Spleen (tissue), 11 donors: ENCODE results near the gene MAP3K7CL. TPM values are rescaled to one million over a fixed set of nuclear protein-coding genes. Genes with fewer than 3 reads are reported as not detected.
A peak's percentile ranks its signal among the peaks of the same experiment; 100 is the strongest.

Experiments used
- DNase-seq: peaks from one replicate; pipeline ENCODE4 v3.0.0-alpha.2; 2020
- H3K27ac ChIP-seq, 8 donors: fragments of 200-600 bp; sonication (generic) in 7 of 8; 1 replicate in 4 of 8; 2 replicates in 4 of 8; pipeline versions ENCODE4 v1.5.0 to v1.8.0; 2016 to 2021; ENCODE audit warnings: inconsistent platforms in 4 of 8, mild to moderate bottlenecking in 4 of 8, moderate library complexity in 1 of 8
- H3K27me3 ChIP-seq, 7 donors: fragments of 200-600 bp; sonication (generic) in 6 of 7; replicated peaks in 1 of 7; 1 replicate in 4 of 7; 2 replicates in 3 of 7; pipeline versions ENCODE4 v1.5.0 to v1.8.0; 2016 to 2021; ENCODE audit warnings: inconsistent platforms in 3 of 7, mild to moderate bottlenecking in 1 of 7
- H3K36me3 ChIP-seq, 6 donors: fragments of 200-600 bp; sonication (generic) in 5 of 6; 1 replicate in 4 of 6; 2 replicates in 2 of 6; pipeline versions ENCODE4 v1.5.0 to v1.8.0; 2016 to 2021; ENCODE audit warnings: inconsistent platforms in 2 of 6
- H3K4me1 ChIP-seq, 6 donors: fragments of 200-600 bp; sonication (generic) in 5 of 6; 1 replicate in 3 of 6; 2 replicates in 3 of 6; pipeline versions ENCODE4 v1.5.0 to v1.8.0; 2016 to 2021; ENCODE audit warnings: inconsistent platforms in 3 of 6
- H3K4me3 ChIP-seq, 8 donors: fragments of 200-600 bp; sonication (generic) in 7 of 8; 1 replicate in 4 of 8; 2 replicates in 4 of 8; pipeline versions ENCODE4 v1.5.0 to v1.8.0; 2016 to 2021; ENCODE audit warnings: inconsistent platforms in 4 of 8, mild to moderate bottlenecking in 4 of 8, moderate library complexity in 2 of 8
- H3K9me3 ChIP-seq, 8 donors: fragments of 200-600 bp; sonication (generic) in 7 of 8; 1 replicate in 4 of 8; 2 replicates in 4 of 8; pipeline versions ENCODE4 v1.5.0 to v1.8.0; 2016 to 2021; ENCODE audit warnings: inconsistent platforms in 4 of 8
- CTCF ChIP-seq, 11 experiments: fragments of 200-600 bp in 7 of 11; fragments of 450-650 bp in 4 of 11; sonication (generic) in 4 of 11; IDR thresholded peaks in 8 of 11; conservative IDR thresholded peaks in 3 of 11; 1 replicate in 7 of 11; 2 replicates in 4 of 11; pipeline versions ENCODE4 v1.4.0 to v1.8.0; 2016 to 2021; ENCODE audit warnings: antibody characterized with exemption in 11 of 11, inconsistent platforms in 4 of 11, mild to moderate bottlenecking in 1 of 11
- POLR2A ChIP-seq, 3 donors: fragments of 450-650 bp; IDR thresholded peaks; one replicate each; pipeline ENCODE4 v1.5.1; 2017; ENCODE audit warnings: antibody characterized with exemption in 3 of 3, mild to moderate bottlenecking in 1 of 3
- POLR2AphosphoS5 ChIP-seq, 3 donors: sonication (generic); formaldehyde crosslinking; IDR thresholded peaks; one replicate each; pipeline ENCODE4 v1.5.1; 2017; ENCODE audit warnings: antibody characterized with exemption in 3 of 3
- WGBS, 5 donors: extraction: QIAGEN DNeasy Blood & Tissue Kit in 3 of 5; methylation state at CpG; one replicate each; pipeline versions ENCODE4 v1.1.5 to v1.1.7; 2013 to 2018; 5-methylcytosine and 5-hydroxymethylcytosine counted together
- intact Hi-C: fragments of 100-400 bp; cut with DNase I; formaldehyde crosslinking; loops from one replicate; pipeline ENCODE4 v1.15.0; 2023; ENCODE audit warnings: low total_unique reads
- polyA plus RNA-seq, 3 donors: library from polyadenylated mRNA; stranded (reverse); fragments of 200-250 nt; gene quantifications; one replicate each; pipeline ENCODE4 v1.2.1, GENCODE V29; 2013
- total RNA-seq, 7 donors: library from RNA; depleted of rRNA in 3 of 7; stranded (reverse); fragments of >200 nt in 3 of 7; fragmentation: NEBNext Ultra II Directional in 4 of 7; extraction: Animal tissue kit (Norgen Biotek cat#: 25700) in 4 of 7; gene quantifications; one replicate each; pipeline versions ENCODE4 v1.1.0 to v1.2.1, GENCODE V29; 2016 to 2021
- donor health status: healthy with polysubstance abuse.
- donor health status: DM: no; HTN: no; CAD: no; lungs with moderate emphysema.
- donor health status: DM: no; HTN: no; CAD: no.
- donor health status: Bipolar disorder and iron deficiency.
- donor health status: healthy.
- donor health status: DM: no; HTN: no; CAD: no.
- donor health status: DM: yes; HTN: yes; CAD: no.

Gene MAP3K7CL
- total and polyA plus RNA-seq, 10 donors, result 6.9 to 24.3 (median 12.4) TPM

- Histone ChIP-seq H3K27me3 (no peaks in the 10 kb centered on the region), H3K4me3 (no peak overlapping the region)
Measured at GRCh38 chr21:29175408-29176134, 45.1 kb downstream of the MAP3K7CL start.

GRCh38 chr21:29176471-29177120 is 46.2 kb downstream of the MAP3K7CL start:
- TF ChIP-seq CTCF (IDR thresholded peaks at IDR 0.05 in 8 of 11, conservative IDR thresholded peaks at IDR 0.05 in 3 of 11) (no peak), POLR2A (IDR thresholded peaks at IDR 0.05) (no peak), POLR2AphosphoS5 (IDR thresholded peaks at IDR 0.05) (no peak)
- WGBS, 5 donors, result 25 to 64% (median 52%) methylated on average over 2 of the region's 2 CpGs
- H3K27ac ChIP-seq, result peak overlapping the region in 2 of 8 donors; percentile 1 to 11

More at GRCh38 chr21:29175408-29176134, 45.1 kb downstream of the MAP3K7CL start:
- DNase-seq, result no peak
- intact Hi-C loops, result loop anchor here (10.0 kb wide), 1 partner anchor 119 kb away; the partner anchor contains the start of gene BACH1
- WGBS, 5 donors, result 65 to 82% (median 75%) methylated on average over 3 of the region's 3 CpGs
- H3K9me3 ChIP-seq, result no peaks in the 10 kb centered on the region
- peak overlapping the region in 1 of 8 donors; percentile 42 for H3K27ac ChIP-seq
- TF ChIP-seq POLR2AphosphoS5 (IDR thresholded peaks at IDR 0.05), result no peak
- no peak for TF ChIP-seq CTCF (IDR thresholded peaks at IDR 0.05 in 8 of 11, conservative IDR thresholded peaks at IDR 0.05 in 3 of 11)
- no peak for TF ChIP-seq POLR2A (IDR thresholded peaks at IDR 0.05)
- peaks cover 0 to 33% (median 14%) of the 10 kb centered on the region in 6 donors for H3K4me1 ChIP-seq
- no peaks in the 10 kb centered on the region for H3K36me3 ChIP-seq

GRCh38 chr21:29177800-29178199 is 47.4 kb downstream of the MAP3K7CL start:
- TF ChIP-seq POLR2A (IDR thresholded peaks at IDR 0.05), result no peak
- no peak for TF ChIP-seq POLR2AphosphoS5 (IDR thresholded peaks at IDR 0.05)
- Histone ChIP-seq H3K9me3 (no peaks in the 10 kb centered on the region), H3K36me3 (no peaks in the 10 kb centered on the region), H3K27me3 (no peaks in the 10 kb centered on the region), H3K4me3 (no peak overlapping the region), H3K27ac (no peak overlapping the region), H3K4me1 (peaks cover 0 to 35% (median 14%) of the 10 kb centered on the region in 6 donors)
- 84 to 94% (median 86%) methylated on average over 1 of the region's 1 CpG for WGBS, 5 donors
- no peak for DNase-seq
- intact Hi-C loops, result loop anchor here (10.0 kb wide), 1 partner anchor 117 kb away; the partner anchor contains the start of gene BACH1

More at GRCh38 chr21:29176471-29177120, 46.2 kb downstream of the MAP3K7CL start:
- H3K27me3 ChIP-seq, result no peaks in the 10 kb centered on the region
- intact Hi-C loops, result loop anchor here (10.0 kb wide), 1 partner anchor 118 kb away; the partner anchor contains the start of gene BACH1
- H3K4me3 ChIP-seq, result no peak overlapping the region
- H3K4me1 ChIP-seq, result peaks cover 0 to 27% (median 7%) of the 10 kb centered on the region in 6 donors
- no peaks in the 10 kb centered on the region for H3K9me3 ChIP-seq
- no peak for DNase-seq
- H3K36me3 ChIP-seq, result no peaks in the 10 kb centered on the region

- no peak overlapping the region for H3K27ac ChIP-seq
- intact Hi-C loops, result loop anchor here (10.0 kb wide), 1 partner anchor 116 kb away; the partner anchor contains the start of gene BACH1
- peaks cover 0 to 43% (median 25%) of the 10 kb centered on the region in 6 donors for H3K4me1 ChIP-seq
Measured at GRCh38 chr21:29178926-29179325, 48.5 kb downstream of the MAP3K7CL start.

More at GRCh38 chr21:29178926-29179325, 48.5 kb downstream of the MAP3K7CL start:
- no peak for DNase-seq
- Histone ChIP-seq H3K9me3 (no peaks in the 10 kb centered on the region), H3K27me3 (no peaks in the 10 kb centered on the region), H3K36me3 (no peaks in the 10 kb centered on the region), H3K4me3 (no peak overlapping the region)
- TF ChIP-seq POLR2A (IDR thresholded peaks at IDR 0.05), result no peak
- no peak for TF ChIP-seq CTCF (IDR thresholded peaks at IDR 0.05 in 8 of 11, conservative IDR thresholded peaks at IDR 0.05 in 3 of 11)
- WGBS, 5 donors, result 92 to 98% (median 95%) methylated on average over 7 of the region's 7 CpGs
